HG03571 (cell line): Measurements from ENCODE around the gene RIPOR3.
"Not testable (repeated sequence)": the region's sequence is repeated elsewhere in the genome, so short reads cannot be mapped to it uniquely, and the experiment has no call there.

Source experiments
- ATAC-seq: cut with Tn5 transposase; IDR thresholded peaks from one replicate; pipeline ENCODE4 v1.9.1; 2021; ENCODE audit not compliant: unreplicated experiment

Gene RIPOR3

GRCh38 chr20:50680105-50680960 lies 11.0 kb downstream of the RIPOR3 start:
- ATAC-seq = no peak

GRCh38 chr20:50679753-50680104 lies 11.6 kb downstream of the RIPOR3 start:
- no peak for ATAC-seq

- no peak for ATAC-seq
Measured at GRCh38 chr20:50678169-50678898, 13.0 kb downstream of the RIPOR3 start.

GRCh38 chr20:50676858-50677257 lies 14.5 kb downstream of the RIPOR3 start:
- no peak for ATAC-seq

GRCh38 chr20:50676377-50676731 lies 15.0 kb downstream of the RIPOR3 start:
- not testable (repeated sequence) for ATAC-seq

GRCh38 chr20:50675671-50676376 lies 15.5 kb downstream of the RIPOR3 start:
- no peak for ATAC-seq

GRCh38 chr20:50674138-50674825 lies 17.1 kb downstream of the RIPOR3 start:
- no peak for ATAC-seq

- no peak for ATAC-seq
Measured at GRCh38 chr20:50673466-50674137, 17.7 kb downstream of the RIPOR3 start.

- ATAC-seq = no peak
Measured at GRCh38 chr20:50673146-50673465, 18.2 kb downstream of the RIPOR3 start.

- no peak for ATAC-seq
Measured at GRCh38 chr20:50672400-50673145, 18.8 kb downstream of the RIPOR3 start.

GRCh38 chr20:50671626-50672025 lies 19.7 kb downstream of the RIPOR3 start:
- ATAC-seq = no peak

- ATAC-seq = not testable (repeated sequence)
Measured at GRCh38 chr20:50671010-50671409, 20.3 kb downstream of the RIPOR3 start.

- ATAC-seq = no peak
Measured at GRCh38 chr20:50670126-50670862, 21.0 kb downstream of the RIPOR3 start.

- ATAC-seq = no peak
Measured at GRCh38 chr20:50668798-50669197, 22.5 kb downstream of the RIPOR3 start.

- ATAC-seq = no peak
Measured at GRCh38 chr20:50668326-50668725, 23.0 kb downstream of the RIPOR3 start.

GRCh38 chr20:50666709-50667298 lies 24.5 kb downstream of the RIPOR3 start:
- ATAC-seq = no peak

- no peak for ATAC-seq
Measured at GRCh38 chr20:50664254-50664653, 27.1 kb downstream of the RIPOR3 start.

- ATAC-seq = no peak
Measured at GRCh38 chr20:50663095-50663821, 28.1 kb downstream of the RIPOR3 start.
